K562 (cell line): Measurements from ENCODE around the gene SLC6A6. TPM values are rescaled to one million over a fixed set of nuclear protein-coding genes. Genes with fewer than 3 reads are reported as not detected.

Source experiments
- CHAMP1 ChIP-seq: fragments of 450-650 bp; IDR thresholded peaks from 2 replicates; pipeline ENCODE4 v1.6.1; 2016; ENCODE audit warnings: mild to moderate bottlenecking
- CREB1 ChIP-seq, 2 experiments: sonication (generic) in 1 of 2; formaldehyde crosslinking in 1 of 2; IDR thresholded peaks; 2 replicates each; pipeline versions ENCODE4 v1.6.1 to v1.8.0; 2012 to 2022; ENCODE audit warnings: inconsistent platforms in 1 of 2, mild to moderate bottlenecking in 1 of 2, missing genetic modification reagents in 1 of 2, moderate library complexity in 1 of 2
- E2F4 ChIP-seq: sonication (generic); formaldehyde crosslinking; IDR thresholded peaks from 2 replicates; pipeline ENCODE4 v1.8.0; 2022; ENCODE audit warnings: mild to moderate bottlenecking, low read depth, missing genetic modification reagents
- NUFIP1 ChIP-seq: fragments of 450-650 bp; IDR thresholded peaks from 2 replicates; pipeline ENCODE4 v1.6.1; 2018; ENCODE audit not compliant: partially characterized antibody
- RNF219 ChIP-seq: fragments of 250-450 bp; sonication (Bioruptor Pico); IDR thresholded peaks from 2 replicates; pipeline ENCODE4 v1.5.0; 2022; ENCODE audit warnings: mild to moderate bottlenecking
- SNAPC5 ChIP-seq: fragments of 250-450 bp; sonication (Bioruptor Pico); IDR thresholded peaks from 2 replicates; pipeline ENCODE4 v1.8.0; 2021; ENCODE audit warnings: moderate library complexity, mild to moderate bottlenecking, inconsistent platforms
- ZBTB2 ChIP-seq: fragments of 450-650 bp; IDR thresholded peaks from 2 replicates; pipeline ENCODE4 v1.6.1; 2016; ENCODE audit warnings: antibody characterized with exemption
- ZBTB40 ChIP-seq, 2 experiments: fragments of 450-650 bp in 1 of 2; sonication (generic) in 1 of 2; formaldehyde crosslinking in 1 of 2; IDR thresholded peaks; 2 replicates each; pipeline versions ENCODE4 v1.7.1 to v1.9.0; 2016 to 2022; ENCODE audit warnings: inconsistent platforms in 1 of 2, mild to moderate bottlenecking in 1 of 2, missing genetic modification reagents in 1 of 2
- polyA plus RNA-seq, 8 experiments: library from polyadenylated mRNA; depleted of rRNA in 4 of 8; stranded (reverse) in 5 of 8; unstranded in 3 of 8; fragments of >200 nt; fragmentation: Nextera tagmentation in 2 of 8; fragmentation: Illumina TruSeq in 1 of 8; extraction: Ambion mirVana in 2 of 8; extraction: Trizol in 1 of 8; gene quantifications; 2 replicates each; pipeline versions ENCODE4 v1.2.1 to v1.2.3, GENCODE V29; 2011 to 2014; ENCODE audit warnings: inconsistent platforms in 1 of 8, missing spikeins in 1 of 8
- total RNA-seq, 7 experiments: library from RNA; depleted of rRNA in 6 of 7; stranded (reverse); fragments of >200 nt in 6 of 7; fragmentation: Illumina TruSeq in 2 of 7; extraction: Trizol in 2 of 7; gene quantifications; 2 replicates each; pipeline versions ENCODE4 v1.2.1 to v1.2.3, GENCODE V29; 2011 to 2021; ENCODE audit warnings: low replicate concordance in 1 of 7

The SLC6A6 gene
- total and polyA plus RNA-seq, 9 of the 15 experiments (the other 6 are each of a cell fraction or from before 2014, with no cell fraction given): 12.3 to 203 (median 93.2) TPM

GRCh38 chr3:14439501-14440167, 37.2 kb downstream of the SLC6A6 start (continued):
- TF ChIP-seq CHAMP1 (no peak), E2F4 (no peak), NUFIP1 (no peak), CREB1 (IDR thresholded peaks at IDR 0.05) (peak; percentile 19; the same call in 1 of the 2 replicates), CREB1 (CRISPR knock-in tag; IDR thresholded peaks at IDR 0.05) (no peak), SNAPC5 (CRISPR knock-in tag) (no peak), ZBTB2 (0 out of 2 replicates have a peak, but pooled peaks have one; percentile 27), ZBTB40 (IDR thresholded peaks at IDR 0.05) (no peak), ZBTB40 (CRISPR knock-in tag; IDR thresholded peaks at IDR 0.05) (no peak), RNF219 (CRISPR knock-in tag) (no peak)
